Upper lobe of left lung (tissue), 6 donors: ENCODE measurements around the gene ROMO1. TPM values are rescaled to one million over a fixed set of nuclear protein-coding genes. Genes with fewer than 3 reads are reported as not detected.

ENCODE experiments used
- ATAC-seq, 2 donors: fragments of 200-7000 bp; cut with Tn5 transposase; one replicate each; pipeline ENCODE4 v1.9.1; 2022; ENCODE audit warnings: mild to moderate bottlenecking in 2 of 2, moderate library complexity in 2 of 2; ENCODE audit not compliant: low FRiP score in 2 of 2
- DNase-seq, 2 donors: peaks; one replicate each; pipeline ENCODE4 v3.0.0-alpha.2; 2019 to 2020
- H3K27ac ChIP-seq, 4 donors: fragments of 200-600 bp; sonication (generic); one replicate each; pipeline ENCODE4 v1.5.1; 2016 to 2019
- H3K27me3 ChIP-seq, 4 donors: fragments of 200-600 bp; sonication (generic); one replicate each; pipeline ENCODE4 v1.5.1; 2017 to 2019
- H3K36me3 ChIP-seq, 4 donors: fragments of 200-600 bp; sonication (generic); one replicate each; pipeline ENCODE4 v1.5.1; 2016 to 2019
- H3K4me1 ChIP-seq, 4 donors: fragments of 200-600 bp; sonication (generic); one replicate each; pipeline ENCODE4 v1.5.1; 2018 to 2019
- H3K4me3 ChIP-seq, 4 donors: fragments of 200-600 bp; sonication (generic); one replicate each; pipeline ENCODE4 v1.5.1; 2017 to 2019; ENCODE audit warnings: mild to moderate bottlenecking in 2 of 4, moderate library complexity in 1 of 4
- H3K9me3 ChIP-seq, 4 donors: fragments of 200-600 bp; sonication (generic); one replicate each; pipeline ENCODE4 v1.5.1; 2018 to 2019
- EP300 ChIP-seq, 4 donors: sonication (generic); formaldehyde crosslinking; IDR thresholded peaks; one replicate each; pipeline ENCODE4 v1.5.1; 2017; ENCODE audit warnings: antibody characterized with exemption in 4 of 4, control low read depth in 2 of 4
- POLR2A ChIP-seq, 4 donors: fragments of 450-650 bp; IDR thresholded peaks; one replicate each; pipeline ENCODE4 v1.5.1; 2016 to 2017; ENCODE audit warnings: antibody characterized with exemption in 4 of 4, mild to moderate bottlenecking in 2 of 4
- POLR2AphosphoS5 ChIP-seq, 2 donors: sonication (generic); formaldehyde crosslinking; IDR thresholded peaks; one replicate each; pipeline ENCODE4 v1.5.1; 2017; ENCODE audit warnings: antibody characterized with exemption in 2 of 2
- WGBS, 2 donors: methylation state at CpG; one replicate each; pipeline ENCODE4 v1.1.5; 2017 to 2018; 5-methylcytosine and 5-hydroxymethylcytosine counted together
- total RNA-seq, 6 donors: library from RNA; depleted of rRNA in 4 of 6; stranded (reverse); fragments of >200 nt in 4 of 6; gene quantifications; one replicate each; pipeline versions ENCODE4 v1.1.0 to v1.2.1, GENCODE V29; 2016 to 2021
- TF ChIP-seq, protein P1 (sequence below), 6 experiments: fragments of 450-650 bp in 4 of 6; fragments of 200-600 bp in 2 of 6; sonication (generic) in 2 of 6; IDR thresholded peaks; one replicate each; pipeline ENCODE4 v1.5.1; 2016 to 2019; ENCODE audit warnings: antibody characterized with exemption in 6 of 6
- donor health status: DM: no; HTN: no; CAD: no; lungs with moderate emphysema.
- donor health status: DM: no; HTN: yes; CAD: no; lungs with severe emphysema.

ROMO1 gene
- total RNA-seq, 6 donors from 2014 or later = 105 to 213 (median 134) TPM

DNA sequence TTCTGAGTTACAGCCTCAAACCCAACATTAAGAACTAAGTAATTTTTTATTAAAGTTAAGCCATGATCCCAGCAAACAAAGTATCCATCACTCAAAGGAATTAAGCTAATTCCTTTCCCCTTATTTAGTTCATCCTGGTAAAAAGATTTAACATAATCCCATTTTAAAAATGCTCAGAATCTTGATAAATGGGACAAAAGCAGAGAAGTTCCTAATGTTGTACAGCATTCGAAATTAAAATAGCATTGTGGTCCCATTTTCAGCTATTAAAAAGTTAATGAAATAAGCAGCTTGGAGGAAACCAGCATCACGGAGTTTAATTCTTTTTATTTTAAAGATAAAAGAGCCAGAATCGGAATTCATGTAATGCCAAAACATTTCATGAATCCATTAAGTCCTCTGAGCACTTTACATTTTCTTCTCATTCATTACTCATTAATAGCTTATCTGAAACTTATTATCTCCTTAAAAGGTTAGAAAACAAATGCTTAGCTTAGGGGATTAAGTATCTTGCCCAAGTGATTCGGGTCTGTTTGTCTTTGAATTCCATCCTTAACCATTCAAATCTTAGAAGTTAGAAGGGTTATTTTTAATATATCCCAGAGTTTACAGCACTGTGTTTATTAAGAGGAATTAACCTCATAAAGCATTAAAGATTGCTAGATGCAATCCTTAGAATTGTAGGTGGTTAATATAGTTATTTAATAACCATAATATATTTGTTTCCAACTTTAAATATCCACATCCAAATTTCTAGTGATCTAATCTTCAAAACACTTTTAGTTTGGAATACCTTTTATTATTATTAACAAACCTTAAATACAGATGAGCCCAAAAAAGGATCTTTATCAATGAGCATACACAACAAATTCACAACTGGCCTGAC is 31.6 kb downstream of the ROMO1 start:
- Histone ChIP-seq H3K4me1 (peaks cover 36 to 67% (median 52%) of the 10 kb centered on the region in 4 donors), H3K36me3 (peaks cover 58 to 100% (median 91%) of the 10 kb centered on the region in 4 donors), H3K27ac (peak overlapping the region in 1 of 4 donors; percentile 14), H3K27me3 (no peaks in the 10 kb centered on the region), H3K9me3 (no peaks in the 10 kb centered on the region), H3K4me3 (no peak overlapping the region)
- ATAC-seq (no peak), DNase-seq (no peak)
- TF ChIP-seq, protein P1, sequence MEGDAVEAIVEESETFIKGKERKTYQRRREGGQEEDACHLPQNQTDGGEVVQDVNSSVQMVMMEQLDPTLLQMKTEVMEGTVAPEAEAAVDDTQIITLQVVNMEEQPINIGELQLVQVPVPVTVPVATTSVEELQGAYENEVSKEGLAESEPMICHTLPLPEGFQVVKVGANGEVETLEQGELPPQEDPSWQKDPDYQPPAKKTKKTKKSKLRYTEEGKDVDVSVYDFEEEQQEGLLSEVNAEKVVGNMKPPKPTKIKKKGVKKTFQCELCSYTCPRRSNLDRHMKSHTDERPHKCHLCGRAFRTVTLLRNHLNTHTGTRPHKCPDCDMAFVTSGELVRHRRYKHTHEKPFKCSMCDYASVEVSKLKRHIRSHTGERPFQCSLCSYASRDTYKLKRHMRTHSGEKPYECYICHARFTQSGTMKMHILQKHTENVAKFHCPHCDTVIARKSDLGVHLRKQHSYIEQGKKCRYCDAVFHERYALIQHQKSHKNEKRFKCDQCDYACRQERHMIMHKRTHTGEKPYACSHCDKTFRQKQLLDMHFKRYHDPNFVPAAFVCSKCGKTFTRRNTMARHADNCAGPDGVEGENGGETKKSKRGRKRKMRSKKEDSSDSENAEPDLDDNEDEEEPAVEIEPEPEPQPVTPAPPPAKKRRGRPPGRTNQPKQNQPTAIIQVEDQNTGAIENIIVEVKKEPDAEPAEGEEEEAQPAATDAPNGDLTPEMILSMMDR (IDR thresholded peaks at IDR 0.05) = no peak
- TF ChIP-seq POLR2AphosphoS5 (IDR thresholded peaks at IDR 0.05) (no peak), POLR2A (IDR thresholded peaks at IDR 0.05) (no peak)
- 53 to 56% methylated on average over 4 of the region's 4 CpGs for WGBS, 2 donors

DNA sequence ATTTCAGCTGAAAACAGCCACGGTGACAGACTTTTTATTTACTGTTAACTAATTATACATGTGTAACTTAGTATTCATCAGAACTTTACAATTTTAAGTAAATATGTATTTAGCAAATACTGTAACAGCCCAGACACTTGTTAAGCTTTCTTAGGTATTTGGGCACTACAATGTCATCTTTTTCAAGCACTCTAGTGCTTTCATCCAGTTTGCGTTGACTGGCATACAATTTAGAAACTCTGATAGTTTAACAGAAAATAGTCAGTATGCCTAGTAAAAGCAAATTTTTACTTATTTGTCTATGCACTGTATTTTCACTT is 32.2 kb downstream of the ROMO1 start:
- H3K27me3 ChIP-seq = no peaks in the 10 kb centered on the region
- DNase-seq = no peak
- WGBS, 2 donors = 48 to 55% methylated on average over 2 of the region's 2 CpGs
- H3K9me3 ChIP-seq = no peaks in the 10 kb centered on the region
- H3K4me3 ChIP-seq = no peak overlapping the region
- TF ChIP-seq, protein P1 (IDR thresholded peaks at IDR 0.05) = no peak
- TF ChIP-seq EP300 (IDR thresholded peaks at IDR 0.05) (no peak), POLR2A (IDR thresholded peaks at IDR 0.05) (no peak), POLR2AphosphoS5 (IDR thresholded peaks at IDR 0.05) (no peak)
- H3K27ac ChIP-seq = no peak overlapping the region
- peaks cover 42 to 73% (median 58%) of the 10 kb centered on the region in 4 donors for H3K4me1 ChIP-seq
- peaks cover 59 to 100% (median 91%) of the 10 kb centered on the region in 4 donors for H3K36me3 ChIP-seq
- ATAC-seq = no peak

DNA sequence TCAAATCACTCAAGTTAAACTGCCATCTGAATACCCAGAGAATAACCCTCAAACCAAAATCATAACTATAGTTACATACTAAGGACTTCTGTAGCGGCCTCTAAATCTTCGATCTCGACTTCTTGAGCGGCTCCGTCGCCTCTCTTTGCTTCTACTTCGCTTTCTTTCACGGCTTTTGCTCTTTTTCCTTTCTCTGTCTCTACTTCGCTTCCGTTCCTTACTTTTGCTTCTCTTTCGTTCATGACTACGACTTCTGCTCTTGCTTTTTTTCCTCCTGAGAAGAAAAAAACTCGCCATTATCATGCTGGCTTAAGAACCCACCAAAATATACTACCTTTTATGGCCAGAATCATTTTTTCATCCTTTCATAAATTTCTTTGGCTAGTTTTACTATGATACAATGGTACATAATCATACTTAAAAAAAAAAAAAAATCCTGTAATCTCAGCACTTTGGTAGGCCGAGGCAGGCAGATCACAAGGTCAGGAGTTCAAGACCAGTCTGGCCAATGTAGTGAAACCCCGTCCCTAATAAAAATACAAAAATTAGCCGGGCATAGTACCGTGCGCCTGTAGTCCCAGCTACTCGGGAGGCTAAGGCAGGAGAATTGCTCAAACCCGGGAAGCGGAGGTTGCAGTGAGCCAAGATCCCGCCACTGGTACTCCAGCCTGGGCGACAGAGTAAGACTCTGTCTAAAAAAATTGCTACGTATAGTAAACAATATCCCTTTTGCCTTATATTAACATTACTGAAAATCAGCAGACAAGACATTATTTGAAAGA is 32.8 kb downstream of the ROMO1 start:
- no peaks in the 10 kb centered on the region for H3K27me3 ChIP-seq
- H3K4me1 ChIP-seq = peaks cover 49 to 79% (median 63%) of the 10 kb centered on the region in 4 donors
- no peak overlapping the region for H3K27ac ChIP-seq
- no peak overlapping the region for H3K4me3 ChIP-seq
- no peaks in the 10 kb centered on the region for H3K9me3 ChIP-seq
- ATAC-seq (no peak), DNase-seq (no peak)
- TF ChIP-seq POLR2AphosphoS5 (IDR thresholded peaks at IDR 0.05) = no peak
- TF ChIP-seq EP300 (IDR thresholded peaks at IDR 0.05) = no peak
- no peak for TF ChIP-seq POLR2A (IDR thresholded peaks at IDR 0.05)
- H3K36me3 ChIP-seq = peaks cover 59 to 100% (median 91%) of the 10 kb centered on the region in 4 donors
- WGBS, 2 donors = 89 to 92% methylated on average over 24 of the region's 24 CpGs

DNA sequence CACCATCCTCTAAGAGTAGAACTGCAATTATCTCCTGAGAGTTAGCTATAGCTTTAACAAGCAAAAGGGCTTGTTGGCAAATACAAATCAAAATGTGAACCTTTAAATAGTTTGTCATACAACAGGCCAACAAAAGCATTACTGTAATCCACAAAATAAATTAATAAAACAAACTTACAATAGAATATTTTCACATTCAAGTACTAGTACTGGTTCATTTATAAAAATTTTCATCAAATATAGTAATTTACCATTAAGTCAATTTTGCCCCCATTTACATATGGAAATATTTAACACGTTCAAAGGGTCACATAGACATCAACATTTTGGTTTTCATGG is 33.4 kb downstream of the ROMO1 start:
- H3K9me3 ChIP-seq = no peaks in the 10 kb centered on the region
- TF ChIP-seq, protein P1 (IDR thresholded peaks at IDR 0.05) = no peak
- TF ChIP-seq POLR2AphosphoS5 (IDR thresholded peaks at IDR 0.05) = no peak
- no peak for TF ChIP-seq POLR2A (IDR thresholded peaks at IDR 0.05)
- no peak for TF ChIP-seq EP300 (IDR thresholded peaks at IDR 0.05)
- DNase-seq (no peak), ATAC-seq (no peak)
- H3K4me1 ChIP-seq = peaks cover 53 to 85% (median 67%) of the 10 kb centered on the region in 4 donors
- H3K4me3 ChIP-seq = no peak overlapping the region
- peaks cover 59 to 100% (median 90%) of the 10 kb centered on the region in 4 donors for H3K36me3 ChIP-seq
- H3K27me3 ChIP-seq = no peaks in the 10 kb centered on the region
- 56 to 62% methylated on average over 1 of the region's 1 CpG for WGBS, 2 donors
- no peak overlapping the region for H3K27ac ChIP-seq

DNA sequence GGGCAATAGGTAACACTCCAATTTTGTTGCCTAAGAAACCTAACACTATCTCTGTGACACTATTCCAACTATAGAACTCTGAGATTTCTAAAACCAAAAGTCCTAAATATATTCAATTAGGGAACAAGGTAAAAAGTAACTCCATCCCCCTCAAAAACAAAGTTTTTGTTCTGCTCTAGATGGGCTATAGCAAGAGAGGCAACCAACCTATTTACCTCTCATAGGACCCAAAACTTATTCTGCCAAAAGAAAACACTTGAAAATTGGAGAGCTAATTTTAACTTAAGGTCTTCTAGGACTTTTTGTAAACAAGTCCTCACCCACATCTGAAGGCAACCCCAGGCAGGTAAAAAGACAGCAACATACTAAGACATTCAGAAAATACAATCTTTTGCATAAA is 35.2 kb downstream of the ROMO1 start:
- peaks cover 66 to 99% (median 83%) of the 10 kb centered on the region in 4 donors for H3K4me1 ChIP-seq
- peaks cover 52 to 100% (median 87%) of the 10 kb centered on the region in 4 donors for H3K36me3 ChIP-seq
- DNase-seq (no peak), ATAC-seq (no peak)
- TF ChIP-seq, protein P1 (IDR thresholded peaks at IDR 0.05) = no peak
- TF ChIP-seq POLR2AphosphoS5 (IDR thresholded peaks at IDR 0.05) = no peak
- no peaks in the 10 kb centered on the region for H3K9me3 ChIP-seq
- no peak overlapping the region for H3K4me3 ChIP-seq
- H3K27me3 ChIP-seq = no peaks in the 10 kb centered on the region
- H3K27ac ChIP-seq = no peak overlapping the region
